H9 (cell line): Measurements from ENCODE around the gene PRPF19. TPM values are rescaled to one million over a fixed set of nuclear protein-coding genes. Genes with fewer than 3 reads are reported as not detected.
A peak's percentile ranks its signal among the peaks of the same experiment; 100 is the strongest.

Experiments used
- DNase-seq: peaks from one replicate; pipeline ENCODE4 v3.0.0-alpha.2; 2017
- H2AFZ ChIP-seq: one replicate; pipeline ENCODE4 v1.6.1; 2013; ENCODE audit warnings: mild to moderate bottlenecking, low read length, control low read depth, moderate library complexity
- H2AK5ac ChIP-seq: 2 replicates; pipeline ENCODE4 v1.6.1; 2013; ENCODE audit warnings: low read length, control low read depth, mixed read lengths; ENCODE audit not compliant: insufficient read length
- H2BK120ac ChIP-seq: one replicate; pipeline ENCODE4 v1.6.1; 2013; ENCODE audit warnings: low read depth, mild to moderate bottlenecking, low read length, control low read depth, inconsistent platforms; ENCODE audit not compliant: poor library complexity, severe bottlenecking
- H2BK12ac ChIP-seq: 2 replicates; pipeline ENCODE4 v1.6.1; 2013; ENCODE audit warnings: low read length, control low read depth, mixed read lengths, low read depth; ENCODE audit not compliant: insufficient read length
- H2BK15ac ChIP-seq: 2 replicates; pipeline ENCODE4 v1.6.1; 2013; ENCODE audit warnings: low read depth, low read length, control low read depth
- H2BK20ac ChIP-seq: one replicate; pipeline ENCODE4 v1.6.1; 2013; ENCODE audit warnings: low read depth, mild to moderate bottlenecking, low read length, control low read depth, inconsistent platforms; ENCODE audit not compliant: poor library complexity, severe bottlenecking
- H2BK5ac ChIP-seq: 2 replicates; pipeline ENCODE4 v1.6.1; 2013; ENCODE audit warnings: low read length, control low read depth, mixed read lengths; ENCODE audit not compliant: insufficient read length
- H3K14ac ChIP-seq: 2 replicates; pipeline ENCODE4 v1.6.1; 2013; ENCODE audit warnings: low read length, control low read depth; ENCODE audit not compliant: insufficient read depth
- H3K18ac ChIP-seq: 2 replicates; pipeline ENCODE4 v1.6.1; 2013; ENCODE audit warnings: low read depth, mild to moderate bottlenecking, mixed read lengths, low read length, control low read depth; ENCODE audit not compliant: insufficient read length
- H3K23ac ChIP-seq: 2 replicates; pipeline ENCODE4 v1.6.1; 2013; ENCODE audit warnings: low read length, control low read depth, mixed read lengths, low read depth; ENCODE audit not compliant: insufficient read length
- H3K23me2 ChIP-seq: 2 replicates; pipeline ENCODE4 v1.6.1; 2013; ENCODE audit warnings: low read depth, mild to moderate bottlenecking, mixed read lengths, low read length, control low read depth; ENCODE audit not compliant: insufficient read length, poor library complexity, severe bottlenecking
- H3K27ac ChIP-seq: 2 replicates; pipeline ENCODE4 v1.5.1; 2013; ENCODE audit warnings: low read length, control low read depth, mixed read lengths, low read depth; ENCODE audit not compliant: insufficient read length
- H3K27me3 ChIP-seq: 2 replicates; pipeline ENCODE4 v1.6.1; 2013; ENCODE audit warnings: low read length, control low read depth, inconsistent platforms; ENCODE audit not compliant: insufficient read depth
- H3K4ac ChIP-seq: 2 replicates; pipeline ENCODE4 v1.6.1; 2013; ENCODE audit warnings: low read depth, mild to moderate bottlenecking, control low read depth, inconsistent platforms, low read length, moderate library complexity
- H3K4me1 ChIP-seq: 2 replicates; pipeline ENCODE4 v1.6.1; 2013; ENCODE audit warnings: low read length, control low read depth, inconsistent platforms; ENCODE audit not compliant: insufficient read depth
- H3K4me2 ChIP-seq: 2 replicates; pipeline ENCODE4 v1.6.1; 2013; ENCODE audit warnings: low read length, control low read depth, mixed read lengths; ENCODE audit not compliant: insufficient read length, insufficient read depth
- H3K56ac ChIP-seq: 2 replicates; pipeline ENCODE4 v1.6.1; 2013; ENCODE audit warnings: low read depth, mild to moderate bottlenecking, mixed read lengths, low read length, control low read depth; ENCODE audit not compliant: insufficient read length
- H3K79me1 ChIP-seq: 2 replicates; pipeline ENCODE4 v1.6.1; 2013; ENCODE audit warnings: low read depth, mild to moderate bottlenecking, moderate library complexity, low read length, control low read depth, inconsistent platforms; ENCODE audit not compliant: insufficient read depth, poor library complexity, severe bottlenecking
- H3K79me2 ChIP-seq: 2 replicates; pipeline ENCODE4 v1.6.1; 2013; ENCODE audit warnings: low read length, control low read depth, inconsistent platforms; ENCODE audit not compliant: insufficient read depth
- H3K9ac ChIP-seq: 2 replicates; pipeline ENCODE4 v1.6.1; 2013; ENCODE audit warnings: low read length, control low read depth, mixed read lengths; ENCODE audit not compliant: insufficient read length; ENCODE audit errors: extremely low read depth
- H3K9me3 ChIP-seq: one replicate; pipeline ENCODE4 v1.6.1; 2013; ENCODE audit warnings: low read depth, low read length, inconsistent platforms; ENCODE audit not compliant: control insufficient read depth
- H3T11ph ChIP-seq: one replicate; pipeline ENCODE4 v1.6.1; 2013; ENCODE audit warnings: mild to moderate bottlenecking, low read length, control low read depth, inconsistent platforms
- H4K20me1 ChIP-seq: one replicate; pipeline ENCODE4 v1.6.1; 2013; ENCODE audit not compliant: control insufficient read depth, insufficient read length, insufficient read depth
- H4K5ac ChIP-seq: 2 replicates; pipeline ENCODE4 v1.6.1; 2013; ENCODE audit warnings: low read depth, mild to moderate bottlenecking, mixed read lengths, low read length, control low read depth; ENCODE audit not compliant: insufficient read length
- H4K8ac ChIP-seq: replicated peaks from 2 replicates; pipeline ENCODE4 v1.6.1; 2013; ENCODE audit warnings: low read length, control low read depth, mixed read lengths, low read depth; ENCODE audit not compliant: insufficient read length
- H4K91ac ChIP-seq: 2 replicates; pipeline ENCODE4 v1.6.1; 2013; ENCODE audit warnings: low read depth, mild to moderate bottlenecking, moderate library complexity, mixed read lengths, low read length, control low read depth; ENCODE audit not compliant: insufficient read length
- H3K27ac Mint-ChIP-seq, 3 experiments: 2 replicates in 2 of 3; 3 replicates in 1 of 3; pipeline ENCODE4 v1.8.0; 2020 to 2021; ENCODE audit warnings: mixed read lengths in 3 of 3, mild to moderate bottlenecking in 1 of 3, moderate library complexity in 1 of 3
- H3K27me3 Mint-ChIP-seq: 2 replicates; pipeline ENCODE4 v1.8.0; 2021; ENCODE audit warnings: low read depth, mild to moderate bottlenecking, moderate library complexity, mixed read lengths
- H3K36me3 Mint-ChIP-seq, 3 experiments: 2 replicates in 2 of 3; 3 replicates in 1 of 3; pipeline ENCODE4 v1.8.0; 2020 to 2021; ENCODE audit warnings: low read depth in 3 of 3, mixed read lengths in 3 of 3; ENCODE audit not compliant: insufficient read depth in 1 of 3
- H3K4me1 Mint-ChIP-seq, 2 experiments: 2 replicates each; pipeline ENCODE4 v1.8.0; 2020; ENCODE audit warnings: mixed read lengths in 2 of 2
- H3K4me3 Mint-ChIP-seq, 2 experiments: 2 replicates in 1 of 2; 3 replicates in 1 of 2; pipeline ENCODE4 v1.8.0; 2020 to 2021; ENCODE audit warnings: mild to moderate bottlenecking in 2 of 2, mixed read lengths in 2 of 2, moderate library complexity in 1 of 2
- H3K9me3 Mint-ChIP-seq, 2 experiments: 2 replicates in 1 of 2; 3 replicates in 1 of 2; pipeline ENCODE4 v1.8.0; 2020; ENCODE audit warnings: mild to moderate bottlenecking in 2 of 2, mixed read lengths in 2 of 2, moderate library complexity in 1 of 2
- WGBS: extraction: QIAGEN DNeasy Blood & Tissue Kit; methylation state at CpG from one replicate; pipeline ENCODE4 v1.1.7; 2013; ENCODE audit warnings: missing lambda C conversion rate, low lambda C conversion rate, mixed read lengths; ENCODE audit not compliant: insufficient read length; ENCODE audit errors: extremely low coverage; 5-methylcytosine and 5-hydroxymethylcytosine counted together
- total RNA-seq: library from RNA; stranded (reverse); gene quantifications from 2 replicates; pipeline ENCODE4 v1.2.1, GENCODE V29; 2021
- TF ChIP-seq, protein P1 (sequence below): fragments of 200-600 bp; sonication (generic); conservative IDR thresholded peaks from 3 replicates; pipeline ENCODE4 v1.8.0; 2021; ENCODE audit warnings: antibody characterized with exemption, mild to moderate bottlenecking

Gene PRPF19
- total RNA-seq, 1 experiment from 2014 or later = 130 TPM

DNA sequence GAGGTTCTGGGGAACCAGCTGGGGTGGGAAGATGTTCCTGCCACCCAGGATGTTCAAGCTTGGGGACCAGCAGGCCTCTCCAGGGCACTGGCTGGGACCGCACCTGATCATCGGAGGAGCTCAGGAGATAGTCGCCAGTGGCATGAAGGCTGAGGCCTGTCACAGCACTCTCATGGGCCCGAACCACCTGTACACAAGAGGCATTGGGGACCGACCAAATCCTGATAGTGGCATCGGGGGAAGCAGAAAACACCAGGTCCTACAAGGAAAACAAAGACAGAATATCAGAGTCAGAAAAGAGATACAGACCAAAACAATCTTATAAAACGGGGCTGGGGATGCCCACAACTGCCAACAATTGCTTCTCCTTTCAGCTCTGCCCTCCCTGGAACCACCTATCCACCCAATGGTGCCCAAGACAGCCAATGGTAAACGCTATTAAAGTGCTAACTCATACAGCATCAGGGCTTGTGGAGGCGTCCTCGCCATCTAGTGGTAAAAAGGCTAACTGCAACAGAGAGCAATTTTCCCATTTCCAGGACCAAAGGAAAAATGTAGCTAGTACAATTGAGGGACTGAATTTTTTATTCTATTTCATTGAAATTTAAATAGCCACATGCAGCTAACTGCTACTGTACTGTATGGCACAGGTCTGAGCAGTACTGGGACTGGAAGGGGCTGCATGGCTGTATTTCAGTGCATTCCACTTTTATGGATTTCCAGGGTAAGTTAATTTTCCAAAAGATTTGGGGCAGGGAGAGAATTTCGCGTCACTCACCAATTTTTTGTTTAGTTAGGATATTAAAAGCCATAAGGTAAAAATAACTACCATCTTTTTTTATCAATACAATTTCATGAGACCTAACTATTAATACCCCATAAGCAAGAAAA, 7.1 kb downstream of the PRPF19 start:
- no peak overlapping the region for H4K5ac ChIP-seq
- peaks cover 5% of the 10 kb centered on the region; the same call in 1 of the 2 replicates for H3K79me2 ChIP-seq
- no peak overlapping the region for H3T11ph ChIP-seq
- H3K4ac ChIP-seq = no peak overlapping the region
- H3K27ac ChIP-seq = no peak overlapping the region
- WGBS = no CpG with 5 or more reads among the region's 12 CpGs
- H4K8ac ChIP-seq = no peak overlapping the region
- H3K27ac Mint-ChIP-seq = peak overlapping the region in 2 of 3 experiments; percentile 52 to 87; a peak in 4 of 7 replicates
- no peaks in the 10 kb centered on the region for H3K27me3 ChIP-seq
- no peak overlapping the region for H3K23ac ChIP-seq
- H2BK20ac ChIP-seq = no peak overlapping the region
- H2BK5ac ChIP-seq = no peak overlapping the region
- no peak overlapping the region for H3K9ac ChIP-seq
- no peaks in the 10 kb centered on the region for H3K27me3 Mint-ChIP-seq
- TF ChIP-seq, protein P1, sequence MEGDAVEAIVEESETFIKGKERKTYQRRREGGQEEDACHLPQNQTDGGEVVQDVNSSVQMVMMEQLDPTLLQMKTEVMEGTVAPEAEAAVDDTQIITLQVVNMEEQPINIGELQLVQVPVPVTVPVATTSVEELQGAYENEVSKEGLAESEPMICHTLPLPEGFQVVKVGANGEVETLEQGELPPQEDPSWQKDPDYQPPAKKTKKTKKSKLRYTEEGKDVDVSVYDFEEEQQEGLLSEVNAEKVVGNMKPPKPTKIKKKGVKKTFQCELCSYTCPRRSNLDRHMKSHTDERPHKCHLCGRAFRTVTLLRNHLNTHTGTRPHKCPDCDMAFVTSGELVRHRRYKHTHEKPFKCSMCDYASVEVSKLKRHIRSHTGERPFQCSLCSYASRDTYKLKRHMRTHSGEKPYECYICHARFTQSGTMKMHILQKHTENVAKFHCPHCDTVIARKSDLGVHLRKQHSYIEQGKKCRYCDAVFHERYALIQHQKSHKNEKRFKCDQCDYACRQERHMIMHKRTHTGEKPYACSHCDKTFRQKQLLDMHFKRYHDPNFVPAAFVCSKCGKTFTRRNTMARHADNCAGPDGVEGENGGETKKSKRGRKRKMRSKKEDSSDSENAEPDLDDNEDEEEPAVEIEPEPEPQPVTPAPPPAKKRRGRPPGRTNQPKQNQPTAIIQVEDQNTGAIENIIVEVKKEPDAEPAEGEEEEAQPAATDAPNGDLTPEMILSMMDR = peak; percentile 92
- H3K4me2 ChIP-seq = no peak overlapping the region
- peaks cover 49 to 91% (median 77%) of the 10 kb centered on the region in 3 experiments; a peak in 6 of 7 replicates for H3K36me3 Mint-ChIP-seq
- no peaks in the 10 kb centered on the region for H3K9me3 ChIP-seq
- peak; percentile 49 for DNase-seq
- no peak overlapping the region; a peak in 1 of 5 replicates for H3K4me3 Mint-ChIP-seq
- H4K20me1 ChIP-seq = peaks cover 2% of the 10 kb centered on the region
- peak overlapping the region; percentile 21 for H2BK12ac ChIP-seq
- no peak overlapping the region for H3K56ac ChIP-seq
- H3K4me1 Mint-ChIP-seq = peaks cover 0 to 4% of the 10 kb centered on the region in 2 experiments; a peak in 2 of 4 replicates
- H2AK5ac ChIP-seq = no peak overlapping the region
- H3K18ac ChIP-seq = no peak overlapping the region
- no peak overlapping the region for H3K14ac ChIP-seq
- no peak overlapping the region for H4K91ac ChIP-seq
- H3K9me3 Mint-ChIP-seq = no peaks in the 10 kb centered on the region
- H2BK15ac ChIP-seq = no peak overlapping the region
- no peaks in the 10 kb centered on the region for H3K23me2 ChIP-seq
- H3K4me1 ChIP-seq = no peaks in the 10 kb centered on the region
- no peak overlapping the region for H2AFZ ChIP-seq
- peaks cover under 1% of the 10 kb centered on the region for H3K79me1 ChIP-seq
- no peak overlapping the region for H2BK120ac ChIP-seq
